HepG2 (cell line): ENCODE results near the gene RBFOX1. TPM values are rescaled to one million over a fixed set of nuclear protein-coding genes. Genes with fewer than 3 reads are reported as not detected.

Experiments
- ATAC-seq: fragments of 200-7000 bp; cut with Tn5 transposase; 3 replicates; pipeline ENCODE4 v1.9.1; 2020; ENCODE audit warnings: mild to moderate bottlenecking, moderate library complexity
- BruUV-seq: library from RNA; stranded (reverse); fragments of 400-500 nt; replicated peaks from 2 replicates; lab custom pipeline; 2021; lab: Mats Ljungman, UMichigan
- CTCF ChIA-PET: fragments of 300-600 bp; formaldehyde crosslinking; extraction: SDS; loops from one replicate; lab custom pipeline; 2021; ENCODE audit warnings: low total read pairs, inconsistent platforms, low intra/inter-chr PET ratio; lab: Yijun Ruan, JAX
- POLR2A ChIA-PET: fragments of 350-600 bp; sonication (Branson Sonifier 250); formaldehyde crosslinking; loops from one replicate; lab custom pipeline; 2020; ENCODE audit warnings: antibody characterized with exemption, inconsistent platforms; lab: Yijun Ruan, JAX
- DNase-seq: peaks from one replicate; pipeline ENCODE4 v3.0.0-alpha.2; 2015; ENCODE audit warnings: low spot score
- FAIRE-seq: peaks from 3 replicates; lab custom pipeline; 2011; peaks lifted over from hg19 to GRCh38; lab: Jason Lieb, UNC
- H2AFZ ChIP-seq: one replicate; pipeline ENCODE4 v1.6.1; 2011; ENCODE audit warnings: low read length, inconsistent platforms
- H3K27ac ChIP-seq: fragments of 300-600 bp; 3 replicates; pipeline ENCODE4 v1.8.0; 2011; ENCODE audit warnings: mixed run types, mild to moderate bottlenecking, mixed read lengths, low read length, inconsistent platforms; ENCODE audit not compliant: insufficient read depth; ENCODE audit errors: extremely low read length
- H3K27me3 ChIP-seq, 2 experiments: fragments of 200-600 bp in 1 of 2; 2 replicates in 1 of 2; 3 replicates in 1 of 2; pipeline versions ENCODE4 v1.6.0 to v1.8.0; 2011; ENCODE audit warnings: low read length in 2 of 2, mild to moderate bottlenecking in 2 of 2, moderate library complexity in 2 of 2, inconsistent platforms in 1 of 2; ENCODE audit not compliant: insufficient read depth in 2 of 2, control insufficient read depth in 1 of 2
- H3K36me3 ChIP-seq, 2 experiments: fragments of 200-600 bp in 1 of 2; replicated peaks in 1 of 2; 2 replicates in 1 of 2; 3 replicates in 1 of 2; pipeline versions ENCODE4 v1.5.1 to v1.8.0; 2011; ENCODE audit warnings: low read length in 2 of 2, inconsistent platforms in 1 of 2; ENCODE audit not compliant: insufficient read depth in 2 of 2, control insufficient read depth in 1 of 2
- H3K4me1 ChIP-seq: 2 replicates; pipeline ENCODE4 v1.5.1; 2012; ENCODE audit warnings: low read length, inconsistent platforms; ENCODE audit not compliant: insufficient read depth
- H3K4me2 ChIP-seq: 2 replicates; pipeline ENCODE4 v1.6.0; 2011; ENCODE audit warnings: low read depth, low read length, inconsistent platforms
- H3K4me3 ChIP-seq, 3 experiments: fragments of 200-600 bp in 1 of 3; sonication (generic), shearing (Covaris generic) in 1 of 3; replicated peaks in 1 of 3; 2 replicates each; pipeline ENCODE4 v1.5.1; 2011 to 2016; ENCODE audit warnings: low read length in 3 of 3, inconsistent platforms in 2 of 3, low read depth in 2 of 3, mild to moderate bottlenecking in 2 of 3, control low read depth in 1 of 3, mixed read lengths in 1 of 3; ENCODE audit not compliant: insufficient read depth in 1 of 3
- H3K79me2 ChIP-seq: one replicate; pipeline ENCODE4 v1.6.1; 2011; ENCODE audit warnings: low read length, inconsistent platforms; ENCODE audit not compliant: insufficient read depth
- H3K9ac ChIP-seq: 2 replicates; pipeline ENCODE4 v1.6.0; 2011; ENCODE audit warnings: mild to moderate bottlenecking, low read depth, low read length, inconsistent platforms; ENCODE audit not compliant: insufficient read depth
- H3K9me3 ChIP-seq: 2 replicates; pipeline ENCODE4 v1.5.1; 2012; ENCODE audit warnings: mild to moderate bottlenecking, low read length
- H4K20me1 ChIP-seq: 2 replicates; pipeline ENCODE4 v1.6.0; 2011; ENCODE audit warnings: inconsistent platforms, mild to moderate bottlenecking, low read length, moderate library complexity; ENCODE audit not compliant: insufficient read depth
- AGO1 ChIP-seq: fragments of 200-400 bp; formaldehyde crosslinking; IDR thresholded peaks from 2 replicates; pipeline ENCODE4 v1.6.1; 2017; ENCODE audit warnings: mild to moderate bottlenecking, low read depth, low read length, moderate library complexity; ENCODE audit not compliant: poor library complexity, severe bottlenecking
- ELF3 ChIP-seq: IDR thresholded peaks from 2 replicates; pipeline ENCODE4 v1.6.1; 2016; ENCODE audit warnings: missing genetic modification reagents, missing compliant biosample characterization
- HCFC1 ChIP-seq: fragments of 150-350 bp; IDR thresholded peaks from 2 replicates; pipeline ENCODE4 v1.6.1; 2014; ENCODE audit warnings: low read depth, low read length
- HNRNPL ChIP-seq: fragments of 200-400 bp; formaldehyde crosslinking; IDR thresholded peaks from 2 replicates; pipeline ENCODE4 v1.6.1; 2017; ENCODE audit warnings: mild to moderate bottlenecking, low read depth, low read length
- MBD4 ChIP-seq: IDR thresholded peaks from 2 replicates; pipeline ENCODE4 v1.6.1; 2012; ENCODE audit warnings: low read length, inconsistent platforms, borderline replicate concordance
- SSRP1 ChIP-seq: IDR thresholded peaks from 2 replicates; pipeline ENCODE4 v1.6.1; 2016; ENCODE audit warnings: control low read depth
- ZFP90 ChIP-seq: sonication (generic); formaldehyde crosslinking; IDR thresholded peaks from 2 replicates; pipeline ENCODE4 v1.8.0; 2022; ENCODE audit warnings: missing genetic modification reagents, mild to moderate bottlenecking, inconsistent platforms, borderline replicate concordance
- ZNF547 ChIP-seq: sonication (generic); formaldehyde crosslinking; IDR thresholded peaks from 2 replicates; pipeline ENCODE4 v1.5.1; 2020; ENCODE audit warnings: mild to moderate bottlenecking, missing genetic modification reagents
- ZNF709 ChIP-seq: sonication (generic); formaldehyde crosslinking; IDR thresholded peaks from 2 replicates; pipeline ENCODE4 v1.5.0; 2020; ENCODE audit warnings: mild to moderate bottlenecking, missing genetic modification reagents
- WGBS: methylation state at CpG from one replicate; pipeline ENCODE4 v1.1.6; 2017; ENCODE audit warnings: low lambda C conversion rate; 5-methylcytosine and 5-hydroxymethylcytosine counted together
- in situ Hi-C: cut with HindIII; loops from 2 replicates; pipeline ENCODE4 v1.10.0; 2017; ENCODE audit warnings: low pct_unique_long_range_greater_than_20kb; ENCODE audit not compliant: extremely low pct_ligation_motif_present
- intact Hi-C: fragments of 100-400 bp; cut with micrococcal nuclease; formaldehyde crosslinking; loops from one replicate; pipeline ENCODE4 v1.10.0; 2022; ENCODE audit not compliant: unreplicated experiment
- polyA plus RNA-seq, 8 experiments: library from polyadenylated mRNA; depleted of rRNA in 3 of 8; stranded (reverse) in 7 of 8; unstranded in 1 of 8; fragments of >200 nt; fragmentation: Illumina TruSeq in 4 of 8; extraction: Trizol in 4 of 8; gene quantifications; 2 replicates each; pipeline versions ENCODE4 v1.2.1 to v1.2.3, GENCODE V29; 2011 to 2016; ENCODE audit warnings: low read depth in 4 of 8, missing spikeins in 1 of 8, mixed read lengths in 1 of 8; ENCODE audit not compliant: insufficient read depth in 1 of 8
- total RNA-seq, 5 experiments: library from RNA; depleted of rRNA; stranded (reverse); fragments of >200 nt; fragmentation: Illumina TruSeq; extraction: Trizol; gene quantifications; 2 replicates each; pipeline ENCODE4 v1.2.3, GENCODE V29; 2016; ENCODE audit warnings: low read depth in 1 of 5
- TF ChIP-seq, protein P1 (sequence below): sonication (generic); formaldehyde crosslinking; IDR thresholded peaks from 2 replicates; pipeline ENCODE4 v1.5.1; 2020; ENCODE audit warnings: missing genetic modification reagents, mild to moderate bottlenecking, borderline replicate concordance
- TF ChIP-seq, protein P2 (sequence below), 2 experiments: fragments of 450-650 bp in 1 of 2; sonication (generic) in 1 of 2; formaldehyde crosslinking in 1 of 2; IDR thresholded peaks; 2 replicates each; pipeline versions ENCODE4 v1.6.1 to v1.8.0; 2016 to 2022; ENCODE audit warnings: antibody characterized with exemption in 1 of 2, mild to moderate bottlenecking in 1 of 2, missing genetic modification reagents in 1 of 2

RBFOX1 gene
- total and polyA plus RNA-seq, 2 of the 13 experiments (the other 11 are each of a cell fraction or from before 2014, with no cell fraction given) = not detected

DNA sequence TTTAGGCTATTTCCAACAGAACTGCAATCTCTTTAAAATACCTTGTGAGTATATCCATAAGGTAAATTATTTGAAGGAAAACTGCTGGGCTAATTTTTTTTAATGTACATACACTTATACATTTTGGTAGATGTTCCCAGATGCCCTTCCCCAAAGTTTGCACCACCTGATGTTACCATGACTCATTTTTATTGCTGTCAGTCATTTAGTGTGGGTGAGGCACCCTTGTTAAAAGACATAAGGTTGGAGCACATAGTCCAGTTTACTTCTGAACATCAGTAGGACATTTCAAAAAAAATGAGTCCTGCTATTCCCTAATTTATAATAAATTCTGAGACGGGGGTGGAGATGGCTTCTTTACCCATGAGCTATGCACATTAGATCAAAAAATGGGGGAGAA lies 138.6 kb downstream of the RBFOX1 start:
- no TSS peak for BruUV-seq
- ChIA-PET CTCF (no interaction called here), POLR2A (no interaction called here)

More for the DNA sequence above, 138.6 kb downstream of the RBFOX1 start:
- H3K9ac ChIP-seq = no peak overlapping the region
- 0% methylated on average over 1 of the region's 1 CpG for WGBS
- no peak overlapping the region for H3K4me3 ChIP-seq
- DNase-seq (no peak), ATAC-seq (no peak), FAIRE-seq (no peak)
- in situ Hi-C loops = no loop called here
- peaks cover 5% of the 10 kb centered on the region; the same call in 1 of the 2 replicates for H3K9me3 ChIP-seq
- peaks cover 0 to 4% of the 10 kb centered on the region in 2 experiments; a peak in 1 of 5 replicates for H3K27me3 ChIP-seq
- intact Hi-C loops = no loop called here
- H3K36me3 ChIP-seq = no peaks in the 10 kb centered on the region
- H3K79me2 ChIP-seq = no peaks in the 10 kb centered on the region
- no peaks in the 10 kb centered on the region for H4K20me1 ChIP-seq
- H2AFZ ChIP-seq = no peak overlapping the region
- TF ChIP-seq, protein P1, sequence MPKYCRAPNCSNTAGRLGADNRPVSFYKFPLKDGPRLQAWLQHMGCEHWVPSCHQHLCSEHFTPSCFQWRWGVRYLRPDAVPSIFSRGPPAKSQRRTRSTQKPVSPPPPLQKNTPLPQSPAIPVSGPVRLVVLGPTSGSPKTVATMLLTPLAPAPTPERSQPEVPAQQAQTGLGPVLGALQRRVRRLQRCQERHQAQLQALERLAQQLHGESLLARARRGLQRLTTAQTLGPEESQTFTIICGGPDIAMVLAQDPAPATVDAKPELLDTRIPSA (CRISPR knock-in tag) = no peak
- no peak for TF ChIP-seq MBD4
- TF ChIP-seq SSRP1 (CRISPR knock-in tag) = no peak
- TF ChIP-seq, protein P2, sequence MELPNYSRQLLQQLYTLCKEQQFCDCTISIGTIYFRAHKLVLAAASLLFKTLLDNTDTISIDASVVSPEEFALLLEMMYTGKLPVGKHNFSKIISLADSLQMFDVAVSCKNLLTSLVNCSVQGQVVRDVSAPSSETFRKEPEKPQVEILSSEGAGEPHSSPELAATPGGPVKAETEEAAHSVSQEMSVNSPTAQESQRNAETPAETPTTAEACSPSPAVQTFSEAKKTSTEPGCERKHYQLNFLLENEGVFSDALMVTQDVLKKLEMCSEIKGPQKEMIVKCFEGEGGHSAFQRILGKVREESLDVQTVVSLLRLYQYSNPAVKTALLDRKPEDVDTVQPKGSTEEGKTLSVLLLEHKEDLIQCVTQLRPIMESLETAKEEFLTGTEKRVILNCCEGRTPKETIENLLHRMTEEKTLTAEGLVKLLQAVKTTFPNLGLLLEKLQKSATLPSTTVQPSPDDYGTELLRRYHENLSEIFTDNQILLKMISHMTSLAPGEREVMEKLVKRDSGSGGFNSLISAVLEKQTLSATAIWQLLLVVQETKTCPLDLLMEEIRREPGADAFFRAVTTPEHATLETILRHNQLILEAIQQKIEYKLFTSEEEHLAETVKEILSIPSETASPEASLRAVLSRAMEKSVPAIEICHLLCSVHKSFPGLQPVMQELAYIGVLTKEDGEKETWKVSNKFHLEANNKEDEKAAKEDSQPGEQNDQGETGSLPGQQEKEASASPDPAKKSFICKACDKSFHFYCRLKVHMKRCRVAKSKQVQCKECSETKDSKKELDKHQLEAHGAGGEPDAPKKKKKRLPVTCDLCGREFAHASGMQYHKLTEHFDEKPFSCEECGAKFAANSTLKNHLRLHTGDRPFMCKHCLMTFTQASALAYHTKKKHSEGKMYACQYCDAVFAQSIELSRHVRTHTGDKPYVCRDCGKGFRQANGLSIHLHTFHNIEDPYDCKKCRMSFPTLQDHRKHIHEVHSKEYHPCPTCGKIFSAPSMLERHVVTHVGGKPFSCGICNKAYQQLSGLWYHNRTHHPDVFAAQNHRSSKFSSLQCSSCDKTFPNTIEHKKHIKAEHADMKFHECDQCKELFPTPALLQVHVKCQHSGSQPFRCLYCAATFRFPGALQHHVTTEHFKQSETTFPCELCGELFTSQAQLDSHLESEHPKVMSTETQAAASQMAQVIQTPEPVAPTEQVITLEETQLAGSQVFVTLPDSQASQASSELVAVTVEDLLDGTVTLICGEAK (IDR thresholded peaks at IDR 0.05) = no peak
- TF ChIP-seq, protein P2 (CRISPR knock-in tag; IDR thresholded peaks at IDR 0.05) = no peak
- no peak for TF ChIP-seq ZNF709 (CRISPR knock-in tag)
- no peak for TF ChIP-seq HCFC1
- TF ChIP-seq AGO1 = no peak
- no peak for TF ChIP-seq ZFP90 (CRISPR knock-in tag)
- TF ChIP-seq HNRNPL = no peak
- no peak for TF ChIP-seq ELF3 (CRISPR knock-in tag)
- TF ChIP-seq ZNF547 (CRISPR knock-in tag) = no peak
- no peaks in the 10 kb centered on the region for H3K4me1 ChIP-seq
- H3K27ac ChIP-seq = no peak overlapping the region
- no peak overlapping the region for H3K4me2 ChIP-seq
